ENCODE measurements around the gene RBM33. TPM values are rescaled to one million over a fixed set of nuclear protein-coding genes. Genes with fewer than 3 reads are reported as not detected.
"Not testable (repeated sequence)": the region's sequence is repeated elsewhere in the genome, so short reads cannot be mapped to it uniquely, and the experiment has no call there.

Gene RBM33
- total RNA-seq, 2 experiments from 2014 or later: 67.6 to 81.1 TPM

DNA sequence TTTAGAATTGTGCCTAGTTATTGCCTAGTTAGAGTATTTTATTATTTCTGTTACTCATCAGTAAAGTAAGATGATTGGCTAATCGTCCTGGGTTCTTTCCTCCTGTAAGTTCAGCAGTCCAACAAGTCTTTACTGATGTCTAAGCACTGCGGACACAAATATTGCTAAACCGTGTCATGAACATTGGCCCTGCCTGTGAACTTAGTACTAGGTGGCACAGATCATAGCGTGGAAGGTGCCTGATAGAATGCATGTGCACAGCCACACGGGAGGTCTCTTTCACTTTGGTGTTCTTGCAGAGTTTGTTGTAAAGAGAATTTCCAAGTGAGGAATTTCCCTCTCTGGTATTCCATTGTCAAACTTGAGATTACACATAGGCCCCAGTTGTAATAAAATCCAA is 38.0 kb downstream of the RBM33 start:
- intact Hi-C loops (cut with DNase I, micrococcal nuclease): no loop called here

DNA sequence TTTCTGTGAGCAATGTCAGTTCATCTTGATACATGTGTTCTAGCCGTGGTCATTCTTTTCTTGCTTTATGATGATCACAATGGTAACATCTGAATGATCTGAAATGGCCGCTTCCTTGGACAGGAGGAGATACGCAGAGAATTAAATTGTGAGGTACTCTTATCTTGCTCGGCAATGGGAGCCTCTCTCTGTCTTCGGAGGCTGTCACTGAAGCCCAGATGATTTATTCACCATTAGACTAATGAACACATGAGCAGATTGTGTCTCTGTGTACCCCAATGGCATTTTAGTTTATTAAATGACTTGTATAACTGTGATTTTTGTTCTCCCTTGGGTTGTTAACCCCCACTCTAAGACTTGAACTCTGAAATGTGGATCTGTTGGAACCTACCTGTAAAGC is 38.6 kb downstream of the RBM33 start:
- POLR2A ChIA-PET: no interaction called here
- DNase-seq (no peak), ATAC-seq (no peak)
- Mint-ChIP-seq H3K27ac (no peak overlapping the region), H3K4me3 (no peak overlapping the region), H3K27me3 (no peaks in the 10 kb centered on the region), H3K9me3 (ENCODE audit: low read depth) (peaks cover 3% of the 10 kb centered on the region), H3K36me3 (ENCODE audit: low read depth) (peaks cover 72% of the 10 kb centered on the region), H3K4me1 (peaks cover 68% of the 10 kb centered on the region)
- intact Hi-C loops (cut with DNase I, micrococcal nuclease): no loop called here
- CTCF ChIA-PET: no interaction called here

More for the DNA sequence above, 38.0 kb downstream of the RBM33 start:
- ATAC-seq (no peak), DNase-seq (no peak)
- Mint-ChIP-seq H3K4me3 (no peak overlapping the region), H3K9me3 (ENCODE audit: low read depth) (peaks cover 3% of the 10 kb centered on the region), H3K36me3 (ENCODE audit: low read depth) (peaks cover 67% of the 10 kb centered on the region), H3K27ac (no peak overlapping the region), H3K27me3 (no peaks in the 10 kb centered on the region), H3K4me1 (peaks cover 63% of the 10 kb centered on the region)
- CTCF ChIA-PET: no interaction called here
- POLR2A ChIA-PET: no interaction called here

DNA sequence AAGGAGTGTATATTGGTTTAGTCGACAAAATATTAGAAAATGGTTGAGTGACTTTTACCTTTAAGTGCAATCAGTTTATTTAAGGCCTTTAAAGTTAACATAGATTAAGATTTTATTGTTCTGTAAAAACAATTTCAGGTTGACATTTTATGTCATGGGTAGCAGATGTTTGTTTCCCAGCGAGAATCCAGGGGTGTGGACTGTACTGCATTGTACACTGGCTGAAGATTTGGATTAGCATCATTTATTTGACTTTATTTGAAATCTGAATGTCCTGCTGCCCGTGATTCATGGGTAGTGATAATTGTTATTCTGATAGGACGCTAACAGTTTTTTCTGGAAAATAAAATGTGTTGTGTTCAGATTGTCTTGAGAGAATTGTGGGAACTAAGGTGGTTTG is 39.3 kb downstream of the RBM33 start:
- CTCF ChIA-PET: interaction anchor here (0.7 to 1.5 kb wide), 5 partner anchors 11 to 80 kb away, joined by 3 to 5 read pairs (median 3); no protein-coding TSS in a partner anchor
- ATAC-seq (no peak), DNase-seq (no peak)
- Mint-ChIP-seq H3K27me3 (no peaks in the 10 kb centered on the region), H3K27ac (peak overlapping the region; percentile 58), H3K9me3 (ENCODE audit: low read depth) (peaks cover 3% of the 10 kb centered on the region), H3K36me3 (ENCODE audit: low read depth) (peaks cover 75% of the 10 kb centered on the region), H3K4me1 (peaks cover 71% of the 10 kb centered on the region), H3K4me3 (no peak overlapping the region)
- POLR2A ChIA-PET: no interaction called here
- intact Hi-C loops (cut with DNase I, micrococcal nuclease): no loop called here

DNA sequence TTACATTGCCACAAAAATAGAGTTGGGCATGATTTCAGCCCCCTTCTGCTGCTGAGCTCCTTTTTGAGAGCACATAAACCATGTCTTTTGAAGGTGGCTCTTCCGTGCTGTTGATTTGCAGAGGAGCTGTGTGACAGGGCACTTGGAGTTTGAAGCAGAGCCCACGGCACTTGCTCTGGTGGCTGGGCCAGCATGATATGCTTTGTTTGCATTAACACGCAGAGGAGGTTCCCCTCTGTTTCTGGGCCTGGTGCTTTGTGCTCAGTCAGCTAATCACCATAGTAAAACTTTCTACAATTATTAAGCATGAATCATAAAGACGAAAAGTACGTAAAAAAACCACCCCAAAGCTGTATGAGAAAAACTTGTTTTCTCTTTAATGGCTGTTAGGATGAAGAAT is 40.1 kb downstream of the RBM33 start:
- H3K27ac Mint-ChIP-seq: peak overlapping the region; percentile 58
- no peak overlapping the region for H3K4me3 Mint-ChIP-seq
- H3K4me1 Mint-ChIP-seq: peaks cover 73% of the 10 kb centered on the region
- intact Hi-C loops (cut with DNase I, micrococcal nuclease): no loop called here
- peaks cover 3% of the 10 kb centered on the region for H3K9me3 Mint-ChIP-seq (ENCODE audit: low read depth)
- CTCF ChIA-PET: interaction anchor here (0.7 to 1.5 kb wide), 5 partner anchors 10 to 81 kb away, joined by 3 to 5 read pairs (median 3); no protein-coding TSS in a partner anchor
- POLR2A ChIA-PET: interaction anchor here (0.8 kb wide), 1 partner anchor 40 kb away, joined by 3 read pairs; the partner anchor contains the start of gene RBM33
- peaks cover 74% of the 10 kb centered on the region for H3K36me3 Mint-ChIP-seq (ENCODE audit: low read depth)
- no peak for ATAC-seq
- no peaks in the 10 kb centered on the region for H3K27me3 Mint-ChIP-seq
- DNase-seq: no peak

DNA sequence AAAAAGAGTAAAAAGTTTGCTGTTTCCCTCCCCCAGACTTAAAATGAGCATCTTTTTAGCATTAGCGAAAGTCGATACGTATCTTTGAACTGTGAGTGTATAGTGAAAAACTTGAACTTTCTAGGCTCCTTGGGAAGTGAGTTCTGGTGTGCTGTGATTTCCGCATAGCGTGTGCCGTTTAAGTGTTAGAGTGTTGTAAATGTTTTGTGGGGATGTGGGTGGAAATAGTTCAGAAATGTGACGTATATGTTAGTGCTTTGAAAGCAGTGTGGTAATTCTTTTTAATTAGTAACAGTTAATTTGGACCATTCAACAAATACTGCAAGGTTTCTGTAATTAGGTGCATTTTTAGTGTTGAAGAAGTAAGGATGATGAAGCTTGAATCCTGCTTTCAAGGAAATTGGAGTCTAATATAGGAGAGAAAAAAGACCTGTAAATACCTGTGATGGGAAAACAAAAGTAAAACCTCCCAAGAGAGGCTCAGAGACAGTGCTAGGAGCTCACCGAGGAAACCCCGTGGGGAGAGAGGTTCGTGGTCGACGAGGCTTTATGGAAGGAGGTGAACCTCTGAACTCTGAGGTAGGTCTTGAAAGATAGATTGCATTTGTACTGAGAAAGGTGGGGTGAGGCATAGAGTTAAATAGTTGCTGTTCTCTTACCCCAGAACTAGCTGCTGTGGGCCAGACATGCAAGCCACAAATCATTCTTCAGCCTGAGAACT is 40.8 kb downstream of the RBM33 start:
- peaks cover 75% of the 10 kb centered on the region for H3K36me3 Mint-ChIP-seq (ENCODE audit: low read depth)
- peaks cover 3% of the 10 kb centered on the region for H3K9me3 Mint-ChIP-seq (ENCODE audit: low read depth)
- peak overlapping the region; percentile 63 for H3K27ac Mint-ChIP-seq
- peak; percentile 48 for DNase-seq
- ChIA-PET CTCF (interaction anchor here (0.7 to 1.5 kb wide), 7 partner anchors 9 to 1214 kb away, joined by 3 to 5 read pairs (median 3); partner anchors contain the start of gene RBM33), POLR2A (interaction anchor here (0.8 kb wide), 1 partner anchor 41 kb away, joined by 3 read pairs; the partner anchor contains the start of gene RBM33)
- H3K27me3 Mint-ChIP-seq: no peaks in the 10 kb centered on the region
- peak; percentile 84 for ATAC-seq
- H3K4me1 Mint-ChIP-seq: peaks cover 80% of the 10 kb centered on the region
- intact Hi-C loops (cut with DNase I, micrococcal nuclease): no loop called here
- peak overlapping the region; percentile 6 for H3K4me3 Mint-ChIP-seq

DNA sequence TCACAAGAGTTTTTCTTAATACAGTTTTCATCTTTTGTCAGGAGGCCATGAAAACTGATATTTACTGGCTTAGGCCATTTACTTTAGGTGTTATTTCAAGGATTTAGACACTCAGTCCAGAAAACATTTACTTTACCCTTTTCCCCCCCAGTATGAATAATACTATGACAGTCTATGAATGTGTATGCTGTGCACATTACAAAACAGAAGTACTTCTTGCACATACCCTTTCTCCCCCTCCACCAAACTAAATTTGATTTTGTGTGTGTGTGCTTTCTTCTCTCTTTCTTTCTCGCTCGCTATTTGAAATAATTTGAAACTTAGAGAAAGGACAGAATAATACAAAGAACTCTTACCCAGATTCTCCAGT is 41.3 kb downstream of the RBM33 start:
- peaks cover 3% of the 10 kb centered on the region for H3K9me3 Mint-ChIP-seq (ENCODE audit: low read depth)
- CTCF ChIA-PET: interaction anchor here (0.7 to 1.1 kb wide), 3 partner anchors 42 to 1213 kb away, joined by 3 to 5 read pairs (median 4); partner anchors contain the start of gene RBM33
- peaks cover 72% of the 10 kb centered on the region for H3K36me3 Mint-ChIP-seq (ENCODE audit: low read depth)
- H3K27me3 Mint-ChIP-seq: no peaks in the 10 kb centered on the region
- H3K4me1 Mint-ChIP-seq: peaks cover 81% of the 10 kb centered on the region
- POLR2A ChIA-PET: no interaction called here
- DNase-seq: no peak
- intact Hi-C loops (cut with DNase I, micrococcal nuclease): no loop called here
- ATAC-seq: peak; percentile 65
- peak overlapping the region; percentile 6 for H3K4me3 Mint-ChIP-seq
- H3K27ac Mint-ChIP-seq: peak overlapping the region; percentile 63

DNA sequence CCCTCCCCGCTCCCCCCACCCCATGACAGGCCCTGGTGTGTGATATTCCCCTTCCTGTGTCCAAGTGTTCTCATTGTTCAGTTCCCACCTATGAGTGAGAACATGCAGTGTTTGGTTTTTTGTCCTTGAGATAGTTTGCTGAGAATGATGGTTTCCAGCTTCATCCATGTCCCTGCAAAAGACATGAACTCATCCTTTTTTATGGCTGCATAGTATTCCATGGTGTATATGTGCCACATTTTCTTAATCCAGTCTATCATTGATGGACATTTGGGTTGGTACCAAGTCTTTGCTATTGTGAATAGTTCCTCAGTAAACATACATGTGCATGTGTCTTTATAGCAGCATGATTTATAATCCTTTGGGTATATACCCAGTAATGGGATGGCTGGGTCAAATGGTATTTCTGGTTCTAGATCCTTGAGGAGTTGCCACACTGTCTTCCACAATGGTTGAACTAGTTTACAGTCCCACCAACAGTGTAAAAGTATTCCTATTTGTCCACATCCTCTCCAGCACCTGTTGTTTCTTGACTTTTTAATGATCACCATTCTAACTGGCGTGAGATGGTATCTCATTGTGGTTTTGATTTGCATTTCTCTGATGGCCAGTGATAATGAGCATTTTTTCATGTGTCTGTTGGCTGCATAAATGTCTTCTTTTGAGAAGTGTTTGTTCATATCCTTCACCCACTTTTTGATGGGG is 42.3 kb downstream of the RBM33 start:
- intact Hi-C loops (cut with DNase I, micrococcal nuclease): not testable (repeated sequence)

DNA sequence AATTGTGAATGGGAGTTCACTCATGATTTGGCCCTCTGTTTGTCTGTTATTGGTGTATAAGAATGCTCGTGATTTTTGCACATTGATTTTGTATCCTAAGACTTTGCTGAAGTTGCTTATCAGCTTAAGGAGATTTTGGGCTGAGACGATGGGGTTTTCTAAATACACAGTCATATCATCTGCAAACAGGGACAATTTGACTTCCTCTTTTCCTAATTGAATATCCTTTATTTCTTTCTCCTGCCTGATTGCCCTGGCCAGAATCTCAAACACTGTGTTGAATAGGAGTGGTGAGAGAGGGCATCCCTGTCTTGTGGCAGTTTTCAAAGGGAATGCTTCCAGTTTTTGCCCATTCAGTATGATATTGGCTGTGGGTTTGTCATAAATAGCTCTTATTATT is 43.8 kb downstream of the RBM33 start:
- H3K4me3 Mint-ChIP-seq; ATAC-seq; DNase-seq; H3K27ac Mint-ChIP-seq; POLR2A ChIA-PET; H3K9me3 Mint-ChIP-seq (ENCODE audit: low read depth); intact Hi-C loops (cut with DNase I, micrococcal nuclease); H3K27me3 Mint-ChIP-seq; CTCF ChIA-PET: not testable (repeated sequence)
- Mint-ChIP-seq H3K36me3 (ENCODE audit: low read depth) (peaks cover 56% of the 10 kb centered on the region), H3K4me1 (peaks cover 78% of the 10 kb centered on the region)

More for the DNA sequence above, 42.3 kb downstream of the RBM33 start:
- CTCF ChIA-PET: interaction anchor here (1.1 kb wide), 1 partner anchor 45 kb away, joined by 4 read pairs; no protein-coding TSS in a partner anchor
- peaks cover 69% of the 10 kb centered on the region for H3K36me3 Mint-ChIP-seq (ENCODE audit: low read depth)
- H3K4me3 Mint-ChIP-seq; POLR2A ChIA-PET; H3K27ac Mint-ChIP-seq; H3K9me3 Mint-ChIP-seq (ENCODE audit: low read depth); DNase-seq; H3K27me3 Mint-ChIP-seq; ATAC-seq: not testable (repeated sequence)
- peaks cover 79% of the 10 kb centered on the region for H3K4me1 Mint-ChIP-seq

DNA sequence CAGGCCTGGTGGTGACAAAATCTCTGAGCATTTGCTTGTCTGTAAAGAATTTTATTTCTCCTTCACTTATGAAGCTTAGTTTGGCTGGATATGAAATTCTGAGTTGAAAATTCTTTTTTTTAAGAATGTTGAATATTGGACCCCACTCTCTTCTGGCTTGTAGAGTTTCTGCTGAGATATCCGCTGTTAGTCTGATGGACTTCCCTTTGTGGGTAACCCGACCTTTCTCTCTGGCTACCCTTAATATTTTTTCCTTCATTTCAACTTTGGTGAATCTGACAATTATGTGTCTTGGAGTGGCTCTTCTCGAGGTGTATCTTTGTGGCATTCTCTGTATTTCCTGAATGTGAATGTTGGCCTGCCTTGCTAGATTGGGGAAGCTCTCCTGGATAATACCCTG is 46.2 kb downstream of the RBM33 start:
- DNase-seq; ATAC-seq; H3K27me3 Mint-ChIP-seq; H3K9me3 Mint-ChIP-seq (ENCODE audit: low read depth); CTCF ChIA-PET; H3K27ac Mint-ChIP-seq; intact Hi-C loops (cut with DNase I, micrococcal nuclease); POLR2A ChIA-PET; H3K4me3 Mint-ChIP-seq: not testable (repeated sequence)
- H3K36me3 Mint-ChIP-seq (ENCODE audit: low read depth): peaks cover 42% of the 10 kb centered on the region
- H3K4me1 Mint-ChIP-seq: peaks cover 72% of the 10 kb centered on the region

DNA sequence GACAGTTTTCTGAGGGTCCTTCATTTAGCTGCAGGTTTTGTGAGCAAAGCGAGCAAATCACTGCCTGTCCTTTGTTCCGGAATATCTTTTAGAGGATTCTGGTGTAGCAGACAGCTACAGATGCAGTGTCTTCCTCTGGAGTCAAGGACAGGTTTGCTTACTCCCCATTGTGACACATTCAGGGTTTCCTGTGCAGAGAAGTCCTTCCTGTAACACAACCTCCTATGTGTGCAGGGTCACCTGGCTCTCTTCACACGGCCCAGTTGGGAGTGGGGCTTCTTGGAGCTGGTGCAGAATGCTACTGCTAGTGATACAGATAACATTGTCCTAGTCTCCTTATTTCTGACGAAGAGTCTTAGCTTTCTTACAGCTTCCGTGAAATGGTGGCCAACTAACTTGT is 47.9 kb downstream of the RBM33 start:
- peak; percentile 20 for DNase-seq
- peak; percentile 63 for ATAC-seq
- POLR2A ChIA-PET: interaction anchor here (1.2 kb wide), 2 partner anchors 40 to 48 kb away, joined by 3 read pairs; no protein-coding TSS in a partner anchor
- H3K27ac Mint-ChIP-seq: no peak overlapping the region
- H3K36me3 Mint-ChIP-seq (ENCODE audit: low read depth): peaks cover 29% of the 10 kb centered on the region
- CTCF ChIA-PET: interaction anchor here (0.6 to 2.0 kb wide), 4 partner anchors 9 to 93 kb away, joined by 3 to 6 read pairs (median 4); no protein-coding TSS in a partner anchor
- no peaks in the 10 kb centered on the region for H3K9me3 Mint-ChIP-seq (ENCODE audit: low read depth)
- peaks cover 77% of the 10 kb centered on the region for H3K4me1 Mint-ChIP-seq
- no peak overlapping the region for H3K4me3 Mint-ChIP-seq
- no peaks in the 10 kb centered on the region for H3K27me3 Mint-ChIP-seq
- intact Hi-C loops (cut with DNase I, micrococcal nuclease): no loop called here

DNA sequence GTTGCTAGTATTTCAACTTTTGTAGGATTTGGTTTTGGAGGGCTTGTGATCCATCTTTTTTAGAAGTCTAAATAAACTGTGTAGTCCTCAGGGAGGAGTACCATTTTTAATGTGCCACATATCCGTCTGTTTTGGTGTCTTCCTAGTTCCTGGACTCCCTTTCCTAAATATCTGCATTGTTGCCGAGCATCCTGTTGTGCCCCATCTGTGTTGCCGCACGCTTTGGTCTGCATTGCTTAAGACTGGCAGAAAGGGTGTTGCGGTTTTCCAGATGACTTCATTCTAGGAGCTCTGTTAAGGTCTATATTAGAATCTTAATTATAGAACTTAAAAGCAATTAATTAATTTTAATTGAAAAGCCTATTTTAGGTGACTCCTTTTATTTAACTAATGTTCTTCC is 49.4 kb downstream of the RBM33 start:
- ChIA-PET POLR2A (no interaction called here), CTCF (interaction anchor here (1.5 to 2.2 kb wide), 2 partner anchors 9 to 95 kb away, joined by 5 read pairs; no protein-coding TSS in a partner anchor)
- intact Hi-C loops (cut with DNase I, micrococcal nuclease): no loop called here
- no peak overlapping the region for H3K4me3 Mint-ChIP-seq
- no peak for DNase-seq
- peaks cover 21% of the 10 kb centered on the region for H3K36me3 Mint-ChIP-seq (ENCODE audit: low read depth)
- no peaks in the 10 kb centered on the region for H3K27me3 Mint-ChIP-seq
- peak overlapping the region; percentile 48 for H3K27ac Mint-ChIP-seq
- peaks cover 75% of the 10 kb centered on the region for H3K4me1 Mint-ChIP-seq
- ATAC-seq: no peak
- no peaks in the 10 kb centered on the region for H3K9me3 Mint-ChIP-seq (ENCODE audit: low read depth)
